HEK293 (cell line): Measurements from ENCODE around the gene DPCD.

ENCODE experiments used
- FEZF1 ChIP-seq: fragments of 450-650 bp; formaldehyde crosslinking; IDR thresholded peaks from 2 replicates; pipeline ENCODE4 v1.5.1; 2016; ENCODE audit warnings: missing biosample characterization, missing genetic modification characterization
- KLF9 ChIP-seq: fragments of 450-650 bp; formaldehyde crosslinking; IDR thresholded peaks from 2 replicates; pipeline ENCODE4 v1.5.1; 2016; ENCODE audit warnings: missing biosample characterization, missing genetic modification characterization, low read depth
- ZNF221 ChIP-seq: fragments of 450-650 bp; formaldehyde crosslinking; IDR thresholded peaks from 2 replicates; pipeline ENCODE4 v1.5.1; 2017; ENCODE audit warnings: missing biosample characterization, missing genetic modification characterization, borderline replicate concordance
- ZNF549 ChIP-seq: fragments of 450-650 bp; IDR thresholded peaks from 2 replicates; pipeline ENCODE4 v1.5.1; 2018; ENCODE audit warnings: missing biosample characterization, missing genetic modification characterization, mild to moderate bottlenecking, inconsistent platforms, moderate library complexity
- TF ChIP-seq, protein P1 (sequence below): fragments of 450-650 bp; formaldehyde crosslinking; IDR thresholded peaks from 2 replicates; pipeline ENCODE4 v1.5.1; 2016; ENCODE audit warnings: missing biosample characterization, missing genetic modification characterization
- TF ChIP-seq, protein P2 (sequence below): fragments of 450-650 bp; formaldehyde crosslinking; conservative IDR thresholded peaks from 2 replicates; pipeline ENCODE4 v1.5.1; 2016; ENCODE audit warnings: low read depth, missing biosample characterization, missing genetic modification characterization
- TF ChIP-seq, protein P3 (sequence below): fragments of 450-650 bp; formaldehyde crosslinking; IDR thresholded peaks from 2 replicates; pipeline ENCODE4 v1.5.1; 2016; ENCODE audit warnings: missing biosample characterization, missing genetic modification characterization
- TF ChIP-seq, protein P4 (sequence below): fragments of 450-650 bp; formaldehyde crosslinking; IDR thresholded peaks from 2 replicates; pipeline ENCODE4 v1.5.1; 2016; ENCODE audit warnings: missing biosample characterization, missing genetic modification characterization, borderline replicate concordance
- TF ChIP-seq, protein P5 (sequence below): sonication (generic); formaldehyde crosslinking; IDR thresholded peaks from 2 replicates; pipeline ENCODE4 v1.8.1; 2022; ENCODE audit warnings: mild to moderate bottlenecking, moderate library complexity, missing genetic modification reagents

DNA sequence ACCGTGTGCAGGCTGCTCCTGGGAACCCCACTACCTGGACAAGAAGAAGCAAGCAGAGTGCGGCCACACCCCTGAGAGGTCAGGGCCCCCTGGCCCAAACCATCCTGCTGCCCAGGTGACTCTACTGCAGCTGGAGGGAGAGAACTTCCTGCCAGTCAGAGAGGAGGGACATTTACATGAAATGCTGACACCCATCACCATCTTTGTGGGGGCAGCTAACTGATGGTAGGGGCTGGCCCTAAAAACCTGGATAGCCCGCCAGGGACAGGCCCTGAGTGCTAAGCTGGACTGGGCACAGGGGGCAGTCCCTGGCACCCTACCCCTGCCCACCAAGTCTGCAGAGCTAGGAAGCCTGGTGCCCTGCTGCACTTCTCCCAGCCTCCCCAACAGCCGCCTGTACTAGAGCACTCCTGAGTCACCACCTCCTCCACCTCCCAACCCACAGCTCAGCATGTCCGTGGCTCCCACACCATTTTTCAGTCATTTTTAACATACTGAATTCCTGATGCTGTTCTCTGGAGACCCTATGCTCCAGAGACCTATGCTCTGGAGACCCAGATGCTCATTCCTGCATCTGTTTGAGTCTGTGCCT is 27.5 kb downstream of the DPCD start:
- TF ChIP-seq, protein P1, sequence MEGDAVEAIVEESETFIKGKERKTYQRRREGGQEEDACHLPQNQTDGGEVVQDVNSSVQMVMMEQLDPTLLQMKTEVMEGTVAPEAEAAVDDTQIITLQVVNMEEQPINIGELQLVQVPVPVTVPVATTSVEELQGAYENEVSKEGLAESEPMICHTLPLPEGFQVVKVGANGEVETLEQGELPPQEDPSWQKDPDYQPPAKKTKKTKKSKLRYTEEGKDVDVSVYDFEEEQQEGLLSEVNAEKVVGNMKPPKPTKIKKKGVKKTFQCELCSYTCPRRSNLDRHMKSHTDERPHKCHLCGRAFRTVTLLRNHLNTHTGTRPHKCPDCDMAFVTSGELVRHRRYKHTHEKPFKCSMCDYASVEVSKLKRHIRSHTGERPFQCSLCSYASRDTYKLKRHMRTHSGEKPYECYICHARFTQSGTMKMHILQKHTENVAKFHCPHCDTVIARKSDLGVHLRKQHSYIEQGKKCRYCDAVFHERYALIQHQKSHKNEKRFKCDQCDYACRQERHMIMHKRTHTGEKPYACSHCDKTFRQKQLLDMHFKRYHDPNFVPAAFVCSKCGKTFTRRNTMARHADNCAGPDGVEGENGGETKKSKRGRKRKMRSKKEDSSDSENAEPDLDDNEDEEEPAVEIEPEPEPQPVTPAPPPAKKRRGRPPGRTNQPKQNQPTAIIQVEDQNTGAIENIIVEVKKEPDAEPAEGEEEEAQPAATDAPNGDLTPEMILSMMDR (tag by site-specific recombination) = no peak
- TF ChIP-seq, protein P2, sequence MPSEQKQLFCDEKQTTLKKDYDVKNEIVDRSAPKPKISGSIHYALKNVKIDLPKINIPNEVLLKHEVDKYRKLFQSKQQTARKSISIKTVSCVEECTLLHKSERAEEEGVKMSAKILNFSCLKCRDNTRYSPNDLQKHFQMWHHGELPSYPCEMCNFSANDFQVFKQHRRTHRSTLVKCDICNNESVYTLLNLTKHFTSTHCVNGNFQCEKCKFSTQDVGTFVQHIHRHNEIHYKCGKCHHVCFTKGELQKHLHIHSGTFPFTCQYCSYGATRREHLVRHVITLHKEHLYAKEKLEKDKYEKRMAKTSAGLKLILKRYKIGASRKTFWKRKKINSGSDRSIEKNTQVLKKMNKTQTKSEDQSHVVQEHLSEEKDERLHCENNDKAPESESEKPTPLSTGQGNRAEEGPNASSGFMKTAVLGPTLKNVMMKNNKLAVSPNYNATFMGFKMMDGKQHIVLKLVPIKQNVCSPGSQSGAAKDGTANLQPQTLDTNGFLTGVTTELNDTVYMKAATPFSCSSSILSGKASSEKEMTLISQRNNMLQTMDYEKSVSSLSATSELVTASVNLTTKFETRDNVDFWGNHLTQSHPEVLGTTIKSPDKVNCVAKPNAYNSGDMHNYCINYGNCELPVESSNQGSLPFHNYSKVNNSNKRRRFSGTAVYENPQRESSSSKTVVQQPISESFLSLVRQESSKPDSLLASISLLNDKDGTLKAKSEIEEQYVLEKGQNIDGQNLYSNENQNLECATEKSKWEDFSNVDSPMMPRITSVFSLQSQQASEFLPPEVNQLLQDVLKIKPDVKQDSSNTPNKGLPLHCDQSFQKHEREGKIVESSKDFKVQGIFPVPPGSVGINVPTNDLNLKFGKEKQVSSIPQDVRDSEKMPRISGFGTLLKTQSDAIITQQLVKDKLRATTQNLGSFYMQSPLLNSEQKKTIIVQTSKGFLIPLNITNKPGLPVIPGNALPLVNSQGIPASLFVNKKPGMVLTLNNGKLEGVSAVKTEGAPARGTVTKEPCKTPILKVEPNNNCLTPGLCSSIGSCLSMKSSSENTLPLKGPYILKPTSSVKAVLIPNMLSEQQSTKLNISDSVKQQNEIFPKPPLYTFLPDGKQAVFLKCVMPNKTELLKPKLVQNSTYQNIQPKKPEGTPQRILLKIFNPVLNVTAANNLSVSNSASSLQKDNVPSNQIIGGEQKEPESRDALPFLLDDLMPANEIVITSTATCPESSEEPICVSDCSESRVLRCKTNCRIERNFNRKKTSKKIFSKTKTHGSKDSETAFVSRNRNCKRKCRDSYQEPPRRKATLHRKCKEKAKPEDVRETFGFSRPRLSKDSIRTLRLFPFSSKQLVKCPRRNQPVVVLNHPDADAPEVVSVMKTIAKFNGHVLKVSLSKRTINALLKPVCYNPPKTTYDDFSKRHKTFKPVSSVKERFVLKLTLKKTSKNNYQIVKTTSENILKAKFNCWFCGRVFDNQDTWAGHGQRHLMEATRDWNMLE (tag by site-specific recombination) = no peak
- TF ChIP-seq, protein P3, sequence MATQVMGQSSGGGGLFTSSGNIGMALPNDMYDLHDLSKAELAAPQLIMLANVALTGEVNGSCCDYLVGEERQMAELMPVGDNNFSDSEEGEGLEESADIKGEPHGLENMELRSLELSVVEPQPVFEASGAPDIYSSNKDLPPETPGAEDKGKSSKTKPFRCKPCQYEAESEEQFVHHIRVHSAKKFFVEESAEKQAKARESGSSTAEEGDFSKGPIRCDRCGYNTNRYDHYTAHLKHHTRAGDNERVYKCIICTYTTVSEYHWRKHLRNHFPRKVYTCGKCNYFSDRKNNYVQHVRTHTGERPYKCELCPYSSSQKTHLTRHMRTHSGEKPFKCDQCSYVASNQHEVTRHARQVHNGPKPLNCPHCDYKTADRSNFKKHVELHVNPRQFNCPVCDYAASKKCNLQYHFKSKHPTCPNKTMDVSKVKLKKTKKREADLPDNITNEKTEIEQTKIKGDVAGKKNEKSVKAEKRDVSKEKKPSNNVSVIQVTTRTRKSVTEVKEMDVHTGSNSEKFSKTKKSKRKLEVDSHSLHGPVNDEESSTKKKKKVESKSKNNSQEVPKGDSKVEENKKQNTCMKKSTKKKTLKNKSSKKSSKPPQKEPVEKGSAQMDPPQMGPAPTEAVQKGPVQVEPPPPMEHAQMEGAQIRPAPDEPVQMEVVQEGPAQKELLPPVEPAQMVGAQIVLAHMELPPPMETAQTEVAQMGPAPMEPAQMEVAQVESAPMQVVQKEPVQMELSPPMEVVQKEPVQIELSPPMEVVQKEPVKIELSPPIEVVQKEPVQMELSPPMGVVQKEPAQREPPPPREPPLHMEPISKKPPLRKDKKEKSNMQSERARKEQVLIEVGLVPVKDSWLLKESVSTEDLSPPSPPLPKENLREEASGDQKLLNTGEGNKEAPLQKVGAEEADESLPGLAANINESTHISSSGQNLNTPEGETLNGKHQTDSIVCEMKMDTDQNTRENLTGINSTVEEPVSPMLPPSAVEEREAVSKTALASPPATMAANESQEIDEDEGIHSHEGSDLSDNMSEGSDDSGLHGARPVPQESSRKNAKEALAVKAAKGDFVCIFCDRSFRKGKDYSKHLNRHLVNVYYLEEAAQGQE (tag by site-specific recombination) = no peak
- TF ChIP-seq ZNF549 (no peak), ZNF221 (tag by site-specific recombination) (no peak), FEZF1 (tag by site-specific recombination) (no peak), KLF9 (tag by site-specific recombination) (no peak)
- TF ChIP-seq, protein P4, sequence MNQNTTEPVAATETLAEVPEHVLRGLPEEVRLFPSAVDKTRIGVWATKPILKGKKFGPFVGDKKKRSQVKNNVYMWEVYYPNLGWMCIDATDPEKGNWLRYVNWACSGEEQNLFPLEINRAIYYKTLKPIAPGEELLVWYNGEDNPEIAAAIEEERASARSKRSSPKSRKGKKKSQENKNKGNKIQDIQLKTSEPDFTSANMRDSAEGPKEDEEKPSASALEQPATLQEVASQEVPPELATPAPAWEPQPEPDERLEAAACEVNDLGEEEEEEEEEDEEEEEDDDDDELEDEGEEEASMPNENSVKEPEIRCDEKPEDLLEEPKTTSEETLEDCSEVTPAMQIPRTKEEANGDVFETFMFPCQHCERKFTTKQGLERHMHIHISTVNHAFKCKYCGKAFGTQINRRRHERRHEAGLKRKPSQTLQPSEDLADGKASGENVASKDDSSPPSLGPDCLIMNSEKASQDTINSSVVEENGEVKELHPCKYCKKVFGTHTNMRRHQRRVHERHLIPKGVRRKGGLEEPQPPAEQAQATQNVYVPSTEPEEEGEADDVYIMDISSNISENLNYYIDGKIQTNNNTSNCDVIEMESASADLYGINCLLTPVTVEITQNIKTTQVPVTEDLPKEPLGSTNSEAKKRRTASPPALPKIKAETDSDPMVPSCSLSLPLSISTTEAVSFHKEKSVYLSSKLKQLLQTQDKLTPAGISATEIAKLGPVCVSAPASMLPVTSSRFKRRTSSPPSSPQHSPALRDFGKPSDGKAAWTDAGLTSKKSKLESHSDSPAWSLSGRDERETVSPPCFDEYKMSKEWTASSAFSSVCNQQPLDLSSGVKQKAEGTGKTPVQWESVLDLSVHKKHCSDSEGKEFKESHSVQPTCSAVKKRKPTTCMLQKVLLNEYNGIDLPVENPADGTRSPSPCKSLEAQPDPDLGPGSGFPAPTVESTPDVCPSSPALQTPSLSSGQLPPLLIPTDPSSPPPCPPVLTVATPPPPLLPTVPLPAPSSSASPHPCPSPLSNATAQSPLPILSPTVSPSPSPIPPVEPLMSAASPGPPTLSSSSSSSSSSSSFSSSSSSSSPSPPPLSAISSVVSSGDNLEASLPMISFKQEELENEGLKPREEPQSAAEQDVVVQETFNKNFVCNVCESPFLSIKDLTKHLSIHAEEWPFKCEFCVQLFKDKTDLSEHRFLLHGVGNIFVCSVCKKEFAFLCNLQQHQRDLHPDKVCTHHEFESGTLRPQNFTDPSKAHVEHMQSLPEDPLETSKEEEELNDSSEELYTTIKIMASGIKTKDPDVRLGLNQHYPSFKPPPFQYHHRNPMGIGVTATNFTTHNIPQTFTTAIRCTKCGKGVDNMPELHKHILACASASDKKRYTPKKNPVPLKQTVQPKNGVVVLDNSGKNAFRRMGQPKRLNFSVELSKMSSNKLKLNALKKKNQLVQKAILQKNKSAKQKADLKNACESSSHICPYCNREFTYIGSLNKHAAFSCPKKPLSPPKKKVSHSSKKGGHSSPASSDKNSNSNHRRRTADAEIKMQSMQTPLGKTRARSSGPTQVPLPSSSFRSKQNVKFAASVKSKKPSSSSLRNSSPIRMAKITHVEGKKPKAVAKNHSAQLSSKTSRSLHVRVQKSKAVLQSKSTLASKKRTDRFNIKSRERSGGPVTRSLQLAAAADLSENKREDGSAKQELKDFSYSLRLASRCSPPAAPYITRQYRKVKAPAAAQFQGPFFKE (tag by site-specific recombination) = no peak
- TF ChIP-seq, protein P5, sequence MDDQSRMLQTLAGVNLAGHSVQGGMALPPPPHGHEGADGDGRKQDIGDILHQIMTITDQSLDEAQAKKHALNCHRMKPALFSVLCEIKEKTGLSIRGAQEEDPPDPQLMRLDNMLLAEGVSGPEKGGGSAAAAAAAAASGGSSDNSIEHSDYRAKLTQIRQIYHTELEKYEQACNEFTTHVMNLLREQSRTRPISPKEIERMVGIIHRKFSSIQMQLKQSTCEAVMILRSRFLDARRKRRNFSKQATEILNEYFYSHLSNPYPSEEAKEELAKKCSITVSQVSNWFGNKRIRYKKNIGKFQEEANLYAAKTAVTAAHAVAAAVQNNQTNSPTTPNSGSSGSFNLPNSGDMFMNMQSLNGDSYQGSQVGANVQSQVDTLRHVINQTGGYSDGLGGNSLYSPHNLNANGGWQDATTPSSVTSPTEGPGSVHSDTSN (CRISPR knock-in tag) = no peak
